ENCODE data around the gene SYNGAP1.

GRCh38 chr6:33453393-33454008 lies 33.6 kb downstream of the SYNGAP1 start:
- TF ChIP-seq CTCF (IDR thresholded peaks at IDR 0.05; ENCODE audit: insufficient read depth, low read depth, low read length), result no peak
- TF ChIP-seq EZH2 (IDR thresholded peaks at IDR 0.05; ENCODE audit: insufficient read depth, low read length), result no peak
